ENCODE data around the gene YJU2. TPM values are rescaled to one million over a fixed set of nuclear protein-coding genes. Genes with fewer than 3 reads are reported as not detected.

YJU2 gene
- total and polyA plus RNA-seq, 2 of the 13 experiments (the other 11 are each of a cell fraction or from before 2014, with no cell fraction given): 9.3 to 17.9 TPM

DNA sequence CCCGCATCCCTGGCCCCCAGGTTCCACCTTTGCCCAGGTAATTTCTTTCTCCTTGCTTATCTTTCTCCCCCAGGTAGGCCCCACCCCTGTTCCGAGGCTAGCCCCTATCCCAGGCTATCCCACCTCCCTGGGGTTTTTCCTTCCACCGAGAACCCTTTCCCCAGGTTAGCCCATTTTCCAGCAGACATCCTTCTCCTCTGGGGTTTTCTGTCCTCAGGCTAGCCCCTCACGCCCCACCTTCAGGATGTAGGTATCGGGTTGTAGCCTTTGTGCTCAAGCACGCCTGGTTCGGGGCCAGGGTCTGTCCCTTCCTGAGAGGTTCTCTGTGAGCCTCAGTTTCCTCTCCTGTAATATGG lies 58.4 kb downstream of the YJU2 start:
- intact Hi-C loops (cut with micrococcal nuclease; ENCODE audit: unreplicated experiment): no loop called here
- POLR2A ChIA-PET: interaction anchor here (1.0 to 1.3 kb wide), 2 partner anchors 33 to 37 kb away, joined by 3 to 4 read pairs; partner anchors contain the start of gene MPND
- H3K4me1 ChIP-seq (ENCODE audit: insufficient read depth, low read length): peaks cover 49% of the 10 kb centered on the region
- H3K9me3 ChIP-seq (ENCODE audit: low read length): no peaks in the 10 kb centered on the region
- H3K4me3 ChIP-seq (replicated peaks in 1 of 3; ENCODE audit: insufficient read depth in 1 of 3, low read depth in 2 of 3, low read length in 3 of 3): no peak overlapping the region
- in situ Hi-C loops (cut with HindIII; ENCODE audit: extremely low pct_ligation_motif_present, low pct_unique_long_range_greater_than_20kb): no loop called here
- H2AFZ ChIP-seq (ENCODE audit: low read length): no peak overlapping the region
- no peak for DNase-seq (ENCODE audit: low spot score)
- CTCF ChIA-PET (ENCODE audit: low intra/inter-chr PET ratio, low total read pairs): no interaction called here
- 56% methylated on average over 7 of the region's 7 CpGs for WGBS (ENCODE audit: low lambda C conversion rate)
- no peak overlapping the region for H3K27ac ChIP-seq (ENCODE audit: extremely low read length, insufficient read depth, low read length)
- ATAC-seq: no peak
- BruUV-seq (replicated peaks): no TSS peak
- FAIRE-seq: no peak
- H3K4me2 ChIP-seq (ENCODE audit: low read depth, low read length): no peak overlapping the region
- no peaks in the 10 kb centered on the region for H3K79me2 ChIP-seq (ENCODE audit: insufficient read depth, low read length)
- H3K27me3 ChIP-seq (ENCODE audit: control insufficient read depth in 1 of 2, insufficient read depth in 2 of 2, low read length in 2 of 2): peaks cover 2 to 11% of the 10 kb centered on the region in 2 experiments; a peak in 4 of 5 replicates
- H4K20me1 ChIP-seq (ENCODE audit: insufficient read depth, low read length): no peaks in the 10 kb centered on the region
- no peak overlapping the region for H3K9ac ChIP-seq (ENCODE audit: insufficient read depth, low read depth, low read length)
- no peaks in the 10 kb centered on the region for H3K36me3 ChIP-seq (replicated peaks in 1 of 2; ENCODE audit: control insufficient read depth in 1 of 2, insufficient read depth in 2 of 2, low read length in 2 of 2)
- TF ChIP-seq, protein P1, sequence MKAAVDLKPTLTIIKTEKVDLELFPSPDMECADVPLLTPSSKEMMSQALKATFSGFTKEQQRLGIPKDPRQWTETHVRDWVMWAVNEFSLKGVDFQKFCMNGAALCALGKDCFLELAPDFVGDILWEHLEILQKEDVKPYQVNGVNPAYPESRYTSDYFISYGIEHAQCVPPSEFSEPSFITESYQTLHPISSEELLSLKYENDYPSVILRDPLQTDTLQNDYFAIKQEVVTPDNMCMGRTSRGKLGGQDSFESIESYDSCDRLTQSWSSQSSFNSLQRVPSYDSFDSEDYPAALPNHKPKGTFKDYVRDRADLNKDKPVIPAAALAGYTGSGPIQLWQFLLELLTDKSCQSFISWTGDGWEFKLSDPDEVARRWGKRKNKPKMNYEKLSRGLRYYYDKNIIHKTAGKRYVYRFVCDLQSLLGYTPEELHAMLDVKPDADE (CRISPR knock-in tag; IDR thresholded peaks at IDR 0.05): no peak
- TF ChIP-seq ZNF619 (CRISPR knock-in tag; IDR thresholded peaks at IDR 0.05) (no peak), CBX2 (IDR thresholded peaks at IDR 0.05; ENCODE audit: low read depth, low read length) (no peak), CBX2 (CRISPR knock-in tag; IDR thresholded peaks at IDR 0.05; ENCODE audit: low read depth) (no peak), ZNF510 (CRISPR knock-in tag; IDR thresholded peaks at IDR 0.05; ENCODE audit: low read depth) (no peak), ZBTB8A (CRISPR knock-in tag; IDR thresholded peaks at IDR 0.05; ENCODE audit: borderline replicate concordance, low read depth) (no peak), SALL2 (CRISPR knock-in tag; IDR thresholded peaks at IDR 0.05) (no peak), FOXA1 (IDR thresholded peaks at IDR 0.05) (no peak), FOXA1 (CRISPR knock-in tag; IDR thresholded peaks at IDR 0.05) (no peak), ZNF430 (CRISPR knock-in tag; IDR thresholded peaks at IDR 0.05) (no peak), KDM6A (CRISPR knock-in tag; IDR thresholded peaks at IDR 0.05; ENCODE audit: low read depth) (no peak), GATAD1 (CRISPR knock-in tag; IDR thresholded peaks at IDR 0.05) (no peak), SNAI1 (CRISPR knock-in tag; IDR thresholded peaks at IDR 0.05; ENCODE audit: borderline replicate concordance) (no peak), NFATC3 (CRISPR knock-in tag; IDR thresholded peaks at IDR 0.05) (no peak), ZSCAN25 (CRISPR knock-in tag; IDR thresholded peaks at IDR 0.05) (no peak), ZSCAN12 (CRISPR knock-in tag; IDR thresholded peaks at IDR 0.05) (no peak)
- TF ChIP-seq, protein P2, sequence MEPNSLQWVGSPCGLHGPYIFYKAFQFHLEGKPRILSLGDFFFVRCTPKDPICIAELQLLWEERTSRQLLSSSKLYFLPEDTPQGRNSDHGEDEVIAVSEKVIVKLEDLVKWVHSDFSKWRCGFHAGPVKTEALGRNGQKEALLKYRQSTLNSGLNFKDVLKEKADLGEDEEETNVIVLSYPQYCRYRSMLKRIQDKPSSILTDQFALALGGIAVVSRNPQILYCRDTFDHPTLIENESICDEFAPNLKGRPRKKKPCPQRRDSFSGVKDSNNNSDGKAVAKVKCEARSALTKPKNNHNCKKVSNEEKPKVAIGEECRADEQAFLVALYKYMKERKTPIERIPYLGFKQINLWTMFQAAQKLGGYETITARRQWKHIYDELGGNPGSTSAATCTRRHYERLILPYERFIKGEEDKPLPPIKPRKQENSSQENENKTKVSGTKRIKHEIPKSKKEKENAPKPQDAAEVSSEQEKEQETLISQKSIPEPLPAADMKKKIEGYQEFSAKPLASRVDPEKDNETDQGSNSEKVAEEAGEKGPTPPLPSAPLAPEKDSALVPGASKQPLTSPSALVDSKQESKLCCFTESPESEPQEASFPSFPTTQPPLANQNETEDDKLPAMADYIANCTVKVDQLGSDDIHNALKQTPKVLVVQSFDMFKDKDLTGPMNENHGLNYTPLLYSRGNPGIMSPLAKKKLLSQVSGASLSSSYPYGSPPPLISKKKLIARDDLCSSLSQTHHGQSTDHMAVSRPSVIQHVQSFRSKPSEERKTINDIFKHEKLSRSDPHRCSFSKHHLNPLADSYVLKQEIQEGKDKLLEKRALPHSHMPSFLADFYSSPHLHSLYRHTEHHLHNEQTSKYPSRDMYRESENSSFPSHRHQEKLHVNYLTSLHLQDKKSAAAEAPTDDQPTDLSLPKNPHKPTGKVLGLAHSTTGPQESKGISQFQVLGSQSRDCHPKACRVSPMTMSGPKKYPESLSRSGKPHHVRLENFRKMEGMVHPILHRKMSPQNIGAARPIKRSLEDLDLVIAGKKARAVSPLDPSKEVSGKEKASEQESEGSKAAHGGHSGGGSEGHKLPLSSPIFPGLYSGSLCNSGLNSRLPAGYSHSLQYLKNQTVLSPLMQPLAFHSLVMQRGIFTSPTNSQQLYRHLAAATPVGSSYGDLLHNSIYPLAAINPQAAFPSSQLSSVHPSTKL (CRISPR knock-in tag; IDR thresholded peaks at IDR 0.05): no peak
- TF ChIP-seq, protein P3, sequence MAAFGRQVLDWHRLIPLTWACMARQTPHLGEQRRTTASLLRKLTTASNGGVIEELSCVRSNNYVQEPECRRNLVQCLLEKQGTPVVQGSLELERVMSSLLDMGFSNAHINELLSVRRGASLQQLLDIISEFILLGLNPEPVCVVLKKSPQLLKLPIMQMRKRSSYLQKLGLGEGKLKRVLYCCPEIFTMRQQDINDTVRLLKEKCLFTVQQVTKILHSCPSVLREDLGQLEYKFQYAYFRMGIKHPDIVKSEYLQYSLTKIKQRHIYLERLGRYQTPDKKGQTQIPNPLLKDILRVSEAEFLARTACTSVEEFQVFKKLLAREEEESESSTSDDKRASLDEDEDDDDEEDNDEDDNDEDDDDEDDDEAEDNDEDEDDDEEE (CRISPR knock-in tag; IDR thresholded peaks at IDR 0.05): no peak
- TF ChIP-seq, protein P4, sequence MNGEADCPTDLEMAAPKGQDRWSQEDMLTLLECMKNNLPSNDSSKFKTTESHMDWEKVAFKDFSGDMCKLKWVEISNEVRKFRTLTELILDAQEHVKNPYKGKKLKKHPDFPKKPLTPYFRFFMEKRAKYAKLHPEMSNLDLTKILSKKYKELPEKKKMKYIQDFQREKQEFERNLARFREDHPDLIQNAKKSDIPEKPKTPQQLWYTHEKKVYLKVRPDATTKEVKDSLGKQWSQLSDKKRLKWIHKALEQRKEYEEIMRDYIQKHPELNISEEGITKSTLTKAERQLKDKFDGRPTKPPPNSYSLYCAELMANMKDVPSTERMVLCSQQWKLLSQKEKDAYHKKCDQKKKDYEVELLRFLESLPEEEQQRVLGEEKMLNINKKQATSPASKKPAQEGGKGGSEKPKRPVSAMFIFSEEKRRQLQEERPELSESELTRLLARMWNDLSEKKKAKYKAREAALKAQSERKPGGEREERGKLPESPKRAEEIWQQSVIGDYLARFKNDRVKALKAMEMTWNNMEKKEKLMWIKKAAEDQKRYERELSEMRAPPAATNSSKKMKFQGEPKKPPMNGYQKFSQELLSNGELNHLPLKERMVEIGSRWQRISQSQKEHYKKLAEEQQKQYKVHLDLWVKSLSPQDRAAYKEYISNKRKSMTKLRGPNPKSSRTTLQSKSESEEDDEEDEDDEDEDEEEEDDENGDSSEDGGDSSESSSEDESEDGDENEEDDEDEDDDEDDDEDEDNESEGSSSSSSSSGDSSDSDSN (CRISPR knock-in tag; IDR thresholded peaks at IDR 0.05): no peak
